Measurements from ENCODE around the gene NAV3. TPM values are rescaled to one million over a fixed set of nuclear protein-coding genes. Genes with fewer than 3 reads are reported as not detected.

NAV3 gene
- total RNA-seq, 1 experiment from 2014 or later = 18.0 TPM

GRCh38 chr12:78119351-78119918 lies 288.7 kb downstream of the NAV3 start:
- no peak overlapping the region for H3K4me3 ChIP-seq (ENCODE audit: low read depth, low read length, poor library complexity, severe bottlenecking)
- ChIA-PET CTCF (no interaction called here), POLR2A (ENCODE audit: low non-redundant PET) (no interaction called here)
- no peaks in the 10 kb centered on the region for H3K36me3 ChIP-seq (ENCODE audit: insufficient read depth, low read length, poor library complexity, severe bottlenecking)
- no peaks in the 10 kb centered on the region for H3K9me3 ChIP-seq (ENCODE audit: low read depth, low read length, poor library complexity, severe bottlenecking)
- peaks cover 14% of the 10 kb centered on the region for H3K4me1 ChIP-seq (ENCODE audit: insufficient read depth, low read length, poor library complexity, severe bottlenecking)
- DNase-seq (ENCODE audit: low spot score) = no peak
- BruUV-seq (replicated peaks) = no TSS peak
- TF ChIP-seq EZH2 (IDR thresholded peaks at IDR 0.05; ENCODE audit: borderline replicate concordance, low read depth, low read length, poor library complexity, severe bottlenecking) (no peak), CTCF (conservative IDR thresholded peaks at IDR 0.05; ENCODE audit: low read depth, low read length) (no peak)
- intact Hi-C loops (cut with micrococcal nuclease; ENCODE audit: unreplicated experiment) = no loop called here
- H3K27ac ChIP-seq (ENCODE audit: low read depth, low read length, poor library complexity, severe bottlenecking) = no peak overlapping the region
- no peaks in the 10 kb centered on the region for H3K27me3 ChIP-seq (replicated peaks; ENCODE audit: insufficient read depth, low read depth, low read length, poor library complexity)

- H3K27ac ChIP-seq (ENCODE audit: low read depth, low read length, poor library complexity, severe bottlenecking) = no peak overlapping the region
- no TSS peak for BruUV-seq (replicated peaks)
Measured at GRCh38 chr12:78120306-78120705, 289.6 kb downstream of the NAV3 start.

GRCh38 chr12:78120866-78121560 lies 290.3 kb downstream of the NAV3 start:
- peak; percentile 37 for DNase-seq (ENCODE audit: low spot score)
- H3K9me3 ChIP-seq (ENCODE audit: low read depth, low read length, poor library complexity, severe bottlenecking) = no peaks in the 10 kb centered on the region
- BruUV-seq (replicated peaks) = no TSS peak
- H3K4me1 ChIP-seq (ENCODE audit: insufficient read depth, low read length, poor library complexity, severe bottlenecking) = peaks cover 14% of the 10 kb centered on the region
- peak; percentile 55 for TF ChIP-seq CTCF (conservative IDR thresholded peaks at IDR 0.05; ENCODE audit: low read depth, low read length)
- TF ChIP-seq EZH2 (IDR thresholded peaks at IDR 0.05; ENCODE audit: borderline replicate concordance, low read depth, low read length, poor library complexity, severe bottlenecking) = no peak
- intact Hi-C loops (cut with micrococcal nuclease; ENCODE audit: unreplicated experiment) = loop anchor here (2.0 to 10.0 kb wide), 2 partner anchors 118 to 396 kb away; no protein-coding TSS in a partner anchor
- H3K27me3 ChIP-seq (replicated peaks; ENCODE audit: insufficient read depth, low read depth, low read length, poor library complexity) = no peaks in the 10 kb centered on the region
- H3K36me3 ChIP-seq (ENCODE audit: insufficient read depth, low read length, poor library complexity, severe bottlenecking) = no peaks in the 10 kb centered on the region
- H3K4me3 ChIP-seq (ENCODE audit: low read depth, low read length, poor library complexity, severe bottlenecking) = no peak overlapping the region
- POLR2A ChIA-PET (ENCODE audit: low non-redundant PET) = no interaction called here
- CTCF ChIA-PET = interaction anchor here (0.6 to 1.5 kb wide), 5 partner anchors 116 to 968 kb away, joined by 3 to 5 read pairs (median 4); no protein-coding TSS in a partner anchor
- no peak overlapping the region for H3K27ac ChIP-seq (ENCODE audit: low read depth, low read length, poor library complexity, severe bottlenecking)

More at GRCh38 chr12:78120306-78120705, 289.6 kb downstream of the NAV3 start:
- H3K27me3 ChIP-seq (replicated peaks; ENCODE audit: insufficient read depth, low read depth, low read length, poor library complexity) = no peaks in the 10 kb centered on the region
- no peaks in the 10 kb centered on the region for H3K36me3 ChIP-seq (ENCODE audit: insufficient read depth, low read length, poor library complexity, severe bottlenecking)
- peaks cover 14% of the 10 kb centered on the region for H3K4me1 ChIP-seq (ENCODE audit: insufficient read depth, low read length, poor library complexity, severe bottlenecking)
- no peak overlapping the region for H3K4me3 ChIP-seq (ENCODE audit: low read depth, low read length, poor library complexity, severe bottlenecking)
- no peak for TF ChIP-seq CTCF (conservative IDR thresholded peaks at IDR 0.05; ENCODE audit: low read depth, low read length)
- TF ChIP-seq EZH2 (IDR thresholded peaks at IDR 0.05; ENCODE audit: borderline replicate concordance, low read depth, low read length, poor library complexity, severe bottlenecking) = no peak
- no peak for DNase-seq (ENCODE audit: low spot score)
- intact Hi-C loops (cut with micrococcal nuclease; ENCODE audit: unreplicated experiment) = loop anchor here (2.0 to 10.0 kb wide), 2 partner anchors 118 to 396 kb away; no protein-coding TSS in a partner anchor
- ChIA-PET CTCF (no interaction called here), POLR2A (ENCODE audit: low non-redundant PET) (no interaction called here)
- no peaks in the 10 kb centered on the region for H3K9me3 ChIP-seq (ENCODE audit: low read depth, low read length, poor library complexity, severe bottlenecking)

All from A673 (cell line).